T47D (cell line): Measurements from ENCODE around the gene C11orf98.
A peak's percentile ranks its signal among the peaks of the same experiment; 100 is the strongest.
"Not testable (repeated sequence)": the region's sequence is repeated elsewhere in the genome, so short reads cannot be mapped to it uniquely, and the experiment has no call there.

Experiments
- DNase-seq, 2 experiments: peaks; one replicate each; pipeline versions ENCODE4 v3.0.0 to v3.0.0-alpha.2; 2011 to 2012; ENCODE audit warnings: low read depth in 1 of 2, low spot score in 1 of 2
- JUND ChIP-seq: IDR thresholded peaks from 2 replicates; pipeline ENCODE4 v1.6.1; 2012; ENCODE audit warnings: low read depth
- in situ Hi-C: cut with HindIII; loops from 2 replicates; pipeline ENCODE4 v1.10.0; 2016; ENCODE audit warnings: low sequenced_read_pairs, low pct_unique_long_range_greater_than_20kb

C11orf98 gene

DNA sequence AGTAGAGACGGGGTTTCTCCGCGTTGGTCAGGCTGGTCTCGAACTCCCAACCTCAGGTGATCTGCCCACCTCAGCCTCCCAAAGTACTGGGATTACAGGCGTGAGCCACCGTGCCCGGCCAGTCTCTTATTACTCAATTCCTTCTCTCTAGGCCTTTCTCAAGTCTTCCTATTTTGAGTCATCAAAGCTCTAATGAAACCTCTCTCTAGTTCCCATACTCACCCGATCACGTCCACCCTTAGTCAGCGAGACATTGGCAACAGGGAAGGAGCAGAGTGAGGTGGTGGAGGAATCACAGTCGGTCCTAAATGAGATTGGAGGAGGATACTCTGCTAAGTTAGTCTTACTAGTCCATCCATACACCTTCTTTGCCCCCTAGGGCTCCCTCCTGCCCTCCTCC lies 37.2 kb upstream of the C11orf98 start:
- no peak for DNase-seq
- in situ Hi-C loops = no loop called here
- TF ChIP-seq JUND = no peak

DNA sequence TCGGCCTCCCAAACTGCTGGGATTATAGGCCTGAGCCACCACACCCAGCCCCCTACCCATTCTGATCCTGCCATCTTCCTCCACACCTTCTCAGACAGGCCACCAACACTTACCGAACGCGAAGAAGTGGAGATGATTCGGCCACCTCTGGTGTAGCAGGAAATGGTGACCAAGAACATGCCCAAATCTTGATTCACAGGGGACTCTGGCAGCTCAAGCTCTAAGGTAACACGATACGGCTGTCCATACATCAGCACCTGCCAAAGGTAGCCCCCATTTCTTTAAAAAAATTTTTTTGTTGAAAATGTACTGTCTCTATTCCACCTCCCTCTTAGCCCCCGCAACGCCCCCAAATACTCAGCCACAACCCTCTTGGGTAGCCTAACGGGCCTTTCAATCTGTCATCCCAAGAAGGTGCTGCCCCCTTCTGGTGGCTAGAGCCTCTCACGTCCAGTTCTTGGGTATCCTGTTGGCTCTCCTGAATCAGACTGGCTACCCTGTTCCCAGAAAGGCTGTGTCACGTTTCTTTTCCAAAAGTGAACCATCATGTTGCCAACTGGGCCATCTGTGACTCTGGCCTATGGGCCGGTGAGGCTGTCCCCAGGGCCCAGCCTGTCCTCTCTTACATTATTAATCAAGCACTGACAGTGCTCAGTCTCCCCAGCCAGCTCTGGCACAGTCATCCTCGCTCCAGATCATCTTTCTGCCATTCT lies 29.6 kb upstream of the C11orf98 start:
- peak; percentile 77 to 89 for DNase-seq
- TF ChIP-seq JUND = no peak
- in situ Hi-C loops = no loop called here

DNA sequence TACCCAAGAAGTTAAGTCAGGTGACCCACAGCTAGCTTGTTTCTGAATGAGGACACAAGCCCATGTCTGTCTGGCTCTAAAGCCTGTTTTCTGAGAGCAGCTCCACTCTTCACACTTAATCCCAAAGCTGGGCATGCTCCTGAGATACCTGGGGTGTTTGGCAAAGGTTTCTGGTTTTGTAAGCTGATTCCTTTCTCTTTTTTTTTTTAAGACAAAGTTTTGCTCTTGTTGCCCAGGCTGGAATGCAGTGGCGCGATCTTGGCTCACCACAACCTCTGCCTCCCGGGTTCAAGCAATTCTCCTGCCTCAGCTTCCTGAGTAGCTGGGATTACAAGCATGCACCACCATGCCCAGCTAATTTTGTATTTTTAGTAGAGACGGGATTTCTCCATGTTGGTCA lies 28.6 kb upstream of the C11orf98 start:
- DNase-seq, in situ Hi-C loops: not testable (repeated sequence)

DNA sequence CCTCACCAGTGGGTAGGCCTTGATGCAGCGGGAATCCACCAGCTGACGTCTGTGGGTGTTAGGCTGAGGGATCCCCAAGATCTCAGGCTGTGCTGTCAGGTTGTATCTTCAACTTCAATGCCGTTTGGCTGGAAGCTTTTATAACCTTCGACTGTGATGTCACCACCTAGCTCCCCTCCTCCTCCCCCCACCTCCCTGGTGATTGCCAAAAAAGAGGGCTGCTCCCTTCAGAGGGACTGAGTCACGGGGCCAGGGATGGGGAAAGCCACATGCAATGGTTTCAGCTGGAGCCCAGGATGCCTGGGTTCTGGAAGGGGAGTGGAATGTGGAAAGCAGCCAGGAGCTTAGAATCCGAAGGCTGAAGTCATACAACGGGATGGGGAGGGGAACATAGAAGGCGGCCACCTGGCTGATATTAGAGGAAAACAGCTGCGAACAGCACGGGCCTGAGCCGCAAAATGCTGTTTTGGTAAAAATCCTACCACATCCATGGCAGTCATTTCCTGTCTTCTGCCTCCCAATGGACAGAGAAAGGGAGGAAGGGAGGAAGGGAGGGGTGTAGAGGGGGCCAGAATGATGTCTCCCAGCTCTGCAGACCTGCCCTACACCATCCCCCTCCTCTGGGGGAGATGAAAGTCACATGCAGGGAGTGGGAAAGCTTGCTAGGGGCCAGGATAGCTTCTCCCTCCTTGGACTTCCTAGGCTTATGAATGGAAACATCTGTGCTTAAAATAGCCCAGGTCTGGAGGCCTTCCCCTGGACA lies 24.6 kb upstream of the C11orf98 start, which contains the start of gene LRRN4CL:
Gene LRRN4CL, minus strand, starts transcription at position 110 of the 763 bp plus-strand sequence. CDS start 1,022 bp downstream, outside the sequence.
- no peak for TF ChIP-seq JUND
- in situ Hi-C loops = no loop called here
- DNase-seq = no peak

DNA sequence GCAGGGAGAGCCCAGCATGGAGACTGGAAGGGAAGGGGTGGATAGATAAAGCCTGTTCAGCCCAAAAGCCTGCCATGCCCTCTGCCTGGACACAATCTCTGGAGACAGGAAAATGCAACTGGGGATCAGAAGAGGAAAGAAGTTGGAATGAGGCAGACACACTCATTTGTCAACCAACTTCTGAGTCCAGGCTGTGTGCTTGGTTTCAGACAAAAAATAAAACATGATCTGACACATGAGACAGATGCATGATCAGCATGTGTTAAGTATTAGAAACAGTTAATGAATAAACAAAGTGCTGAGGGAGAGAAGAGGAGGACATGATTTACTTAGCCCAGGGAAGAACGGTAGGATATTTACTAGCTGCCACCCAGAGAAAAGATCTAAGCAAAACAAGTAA lies 23.5 kb upstream of the C11orf98 start:
- in situ Hi-C loops = no loop called here
- no peak for TF ChIP-seq JUND
- no peak for DNase-seq

DNA sequence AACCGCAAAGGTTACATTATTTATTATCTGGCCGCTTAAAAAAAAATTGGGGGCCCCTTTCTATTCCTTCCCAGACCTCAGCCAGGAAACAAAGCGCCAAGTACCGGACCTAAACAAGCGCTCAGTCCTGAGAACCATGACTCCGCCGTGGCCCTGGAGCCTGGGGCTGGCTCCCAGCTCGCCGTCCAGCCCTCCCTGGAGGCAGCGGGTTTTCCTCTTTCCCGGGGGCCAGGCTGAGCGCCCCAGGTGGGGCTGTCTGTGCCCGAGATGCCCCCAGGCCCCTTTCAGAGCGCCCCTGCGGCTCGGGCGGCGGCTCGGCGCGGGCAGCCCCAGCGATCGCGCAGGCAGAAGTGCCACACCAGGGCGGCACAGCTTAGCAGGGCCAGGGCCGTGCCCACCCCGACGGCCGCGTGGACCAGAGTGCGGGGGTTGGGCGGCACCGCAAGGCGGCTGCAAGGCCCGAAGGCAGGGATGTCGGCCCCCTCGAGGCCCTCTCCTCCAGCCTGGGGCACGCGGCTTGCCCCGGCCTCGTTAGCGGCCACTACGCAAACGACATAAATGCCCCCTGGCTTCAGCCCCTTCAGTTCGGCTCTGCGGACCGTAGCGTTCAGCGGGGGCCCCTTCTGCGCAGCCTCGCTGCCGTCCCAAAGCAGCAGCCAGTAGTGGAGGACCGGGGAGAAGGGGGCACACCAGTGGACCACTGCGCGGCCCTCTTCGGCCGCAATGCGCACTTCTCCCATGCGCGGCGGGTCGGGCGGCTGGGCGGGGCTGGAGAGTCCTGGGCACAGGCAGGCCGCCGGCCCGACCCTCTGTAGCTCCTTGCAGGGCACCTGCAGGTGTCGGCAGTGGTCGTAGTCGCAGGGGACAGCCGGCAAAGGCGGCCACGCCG lies 22.7 kb upstream of the C11orf98 start:
- DNase-seq = no peak

DNA sequence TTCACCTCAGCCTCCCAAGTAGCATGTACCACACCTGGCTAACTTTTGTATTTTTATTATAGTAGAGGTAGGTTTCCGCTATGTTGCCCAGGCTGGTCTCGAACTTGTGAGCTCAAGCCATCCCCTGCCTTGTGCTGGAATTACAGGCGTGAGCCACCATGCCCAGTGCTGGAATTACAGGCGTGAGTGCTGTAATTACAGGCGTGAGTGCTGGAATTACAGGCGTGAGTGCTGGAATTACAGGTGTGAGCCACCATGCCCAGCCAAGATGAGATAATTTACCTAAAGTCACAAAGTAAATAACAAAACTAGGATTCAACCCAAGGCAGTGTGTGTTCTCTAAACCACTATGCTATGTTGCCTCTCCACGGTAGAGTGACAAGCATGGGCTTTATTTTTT lies 17.5 kb upstream of the C11orf98 start:
- in situ Hi-C loops = no loop called here
- no peak for TF ChIP-seq JUND
- DNase-seq = peak; percentile 49 to 69

More for the DNA sequence above, 22.7 kb upstream of the C11orf98 start:
- no peak for TF ChIP-seq JUND
- in situ Hi-C loops = no loop called here

DNA sequence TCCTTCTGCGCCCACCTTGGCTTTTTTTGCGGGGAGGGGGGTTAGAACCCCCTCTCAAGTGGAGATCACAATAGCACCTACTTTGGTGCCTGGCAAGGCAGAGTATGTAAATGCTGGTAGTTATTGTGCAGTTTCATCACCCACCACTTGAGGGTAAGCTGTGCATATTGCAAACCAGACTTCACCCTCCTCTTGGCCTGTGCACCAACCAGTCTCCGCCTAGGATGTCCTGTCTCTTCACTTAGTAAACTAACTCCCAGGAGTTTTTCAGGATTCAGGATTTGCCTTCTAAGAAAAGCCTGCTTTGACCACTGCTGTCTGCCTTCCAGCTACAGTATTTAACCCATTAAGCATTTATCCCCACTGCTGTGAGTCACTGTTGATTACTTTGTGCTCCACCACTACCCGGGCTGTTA lies 15.8 kb upstream of the C11orf98 start:
- DNase-seq = peak; percentile 91 to 92
- in situ Hi-C loops = no loop called here
- no peak for TF ChIP-seq JUND

DNA sequence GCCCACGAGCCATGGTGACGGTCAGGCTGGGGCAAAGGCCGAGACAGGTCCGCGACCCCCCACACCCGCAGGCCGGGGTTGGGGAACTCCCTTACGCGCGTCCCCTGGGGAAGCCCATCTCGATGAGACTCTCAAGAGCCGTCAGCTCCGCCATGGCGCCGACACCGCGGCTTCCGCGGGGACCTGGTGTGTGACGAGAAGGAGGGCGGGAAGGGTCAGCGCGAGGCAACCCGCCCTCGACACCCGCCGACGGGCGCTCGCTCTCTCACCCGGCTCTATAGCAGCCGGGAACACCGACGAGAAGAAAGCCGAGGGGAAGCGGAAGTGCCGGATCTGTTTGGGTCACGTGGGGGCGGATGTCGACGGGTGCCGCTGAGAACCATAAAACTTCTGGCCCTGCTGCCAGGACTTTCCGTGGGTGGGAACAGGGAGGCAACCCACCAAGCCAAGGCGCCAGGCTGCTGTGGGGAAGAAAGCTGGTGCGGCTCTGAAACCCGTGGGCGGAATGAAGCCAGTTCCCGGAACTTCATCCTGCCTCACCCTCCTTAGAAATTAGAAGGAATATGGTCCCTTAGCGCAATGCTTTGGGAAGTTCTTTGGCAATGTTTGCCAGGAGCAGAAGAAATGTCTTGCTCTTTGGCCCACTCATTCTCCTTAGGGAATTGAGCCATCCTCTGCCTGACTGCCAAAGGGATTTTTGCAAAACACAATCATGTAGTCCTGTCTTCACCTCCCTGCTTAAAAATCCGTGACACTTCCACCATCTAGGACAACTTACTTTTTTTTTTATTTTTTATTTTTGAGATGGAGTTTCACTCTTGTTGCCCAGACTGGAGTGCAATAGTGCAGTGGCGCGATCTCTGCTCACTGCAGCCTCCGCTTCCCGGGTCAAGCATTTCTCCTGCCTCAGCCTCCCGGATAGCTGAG lies 14.0 kb upstream of the C11orf98 start, which contains the start of gene UBXN1:
Gene UBXN1, minus strand, starts transcription at position 304 of the 927 bp plus-strand sequence. Its CDS starts 150 bp downstream, at position 154.
- DNase-seq = peak; percentile 89 to 92
- in situ Hi-C loops = no loop called here
- no peak for TF ChIP-seq JUND

DNA sequence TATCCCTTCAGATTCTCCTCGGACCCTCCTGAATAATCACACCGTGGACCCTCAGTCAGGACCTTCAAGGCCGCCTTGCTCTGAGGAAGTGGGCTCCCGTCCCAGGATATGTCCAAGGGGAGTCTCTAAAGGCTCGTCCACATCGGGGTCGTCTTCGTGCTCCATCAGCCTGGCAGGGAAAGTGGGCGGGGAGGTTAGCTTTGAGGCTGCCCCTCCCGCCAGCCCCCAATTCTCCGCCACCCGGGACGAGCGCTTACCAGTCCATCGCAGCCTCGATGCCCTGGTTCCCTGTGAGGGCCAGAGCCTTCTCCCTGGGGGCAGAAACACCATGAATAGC lies 13.4 kb upstream of the C11orf98 start:
- DNase-seq = no peak
- no peak for TF ChIP-seq JUND
- in situ Hi-C loops = no loop called here

DNA sequence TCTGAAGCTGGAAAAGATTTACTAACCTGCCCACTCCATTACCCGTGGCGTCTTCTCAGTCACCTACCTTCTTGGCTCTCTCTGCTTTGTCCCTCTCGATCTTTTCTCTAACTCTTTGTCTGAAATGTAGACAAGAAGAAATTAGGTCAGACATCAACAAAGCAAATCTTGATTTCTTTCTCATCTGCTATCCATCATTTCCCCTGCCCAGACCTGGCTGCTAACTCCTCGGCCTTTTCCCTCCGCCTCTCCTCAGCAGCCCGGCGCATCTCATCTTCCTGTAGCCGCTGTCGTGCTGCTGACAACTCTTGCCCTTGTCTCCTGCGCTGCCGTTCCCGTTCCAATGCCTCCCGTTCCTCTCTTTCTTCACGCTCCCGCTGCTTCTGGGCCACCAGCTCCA lies 12.7 kb upstream of the C11orf98 start:
- in situ Hi-C loops = no loop called here
- no peak for TF ChIP-seq JUND
- no peak for DNase-seq

DNA sequence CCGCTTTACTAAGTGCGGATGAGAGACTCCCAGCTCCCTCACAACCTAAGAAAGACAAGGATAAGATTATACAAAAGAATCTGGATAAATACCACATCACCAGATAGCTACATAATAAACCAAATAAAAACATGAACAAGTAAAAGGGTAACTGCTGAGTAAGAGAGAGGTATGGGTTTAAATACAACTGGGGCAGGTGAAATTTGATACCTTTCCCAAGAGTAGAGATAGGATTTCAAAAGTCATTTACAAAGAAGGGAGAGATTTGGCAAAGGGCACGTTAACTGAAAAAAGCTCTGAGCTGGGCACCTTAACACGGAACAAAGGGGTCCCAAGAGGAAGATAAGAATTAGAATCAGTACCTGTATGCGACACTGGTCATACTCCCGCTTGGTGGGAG lies 12.1 kb upstream of the C11orf98 start:
- in situ Hi-C loops = no loop called here
- DNase-seq = no peak
- TF ChIP-seq JUND = no peak
